ENCODE results near the gene TMX4. TPM values are rescaled to one million over a fixed set of nuclear protein-coding genes. Genes with fewer than 3 reads are reported as not detected.
"Not testable (repeated sequence)": the region's sequence is repeated elsewhere in the genome, so short reads cannot be mapped to it uniquely, and the experiment has no call there.

The TMX4 gene
- total RNA-seq, 4 donors from 2014 or later: 14.2 to 26.8 (median 17.6) TPM

DNA sequence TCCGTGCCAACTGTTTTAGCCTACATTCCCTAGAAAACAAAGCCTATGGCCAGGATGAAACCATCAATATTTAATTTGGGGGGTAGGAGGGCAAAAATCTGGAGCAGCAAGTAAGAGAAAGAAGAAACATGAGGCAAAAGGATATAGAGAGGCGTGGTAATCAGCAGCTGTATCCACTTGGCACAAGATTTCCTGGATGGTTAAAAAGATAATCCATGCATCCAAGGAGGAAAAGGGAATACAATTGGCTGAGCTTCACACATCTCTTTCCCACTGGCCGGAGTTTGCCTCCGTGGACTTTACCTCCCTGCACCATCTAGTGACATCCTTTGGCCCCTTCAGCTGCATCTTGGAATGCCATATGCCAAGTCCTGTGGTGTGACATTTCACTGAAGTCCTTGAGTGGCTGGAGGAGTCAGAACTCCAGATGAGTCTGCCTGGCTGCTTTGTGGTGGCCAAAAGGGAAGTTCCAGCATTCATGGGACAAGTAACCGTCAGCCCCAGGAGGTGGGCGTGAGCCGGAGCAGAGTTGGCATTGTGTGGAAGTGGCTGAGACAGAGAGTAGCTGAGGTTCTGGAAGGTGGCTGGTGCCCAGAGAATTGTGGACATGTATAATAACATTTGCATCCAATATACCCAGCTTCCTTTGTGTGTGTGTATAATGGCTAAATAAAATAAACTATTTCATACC, 13.7 kb upstream of the TMX4 start:
- DNase-seq (ENCODE audit: low spot score in 2 of 2): no peak
- intact Hi-C loops (cut with DNase I; ENCODE audit: low total_unique reads): no loop called here
- no peak overlapping the region for H3K4me3 ChIP-seq (ENCODE audit: low read depth, poor library complexity, severe bottlenecking)
- 77 to 79% methylated on average over 7 of the region's 7 CpGs for WGBS, 2 donors
- no peak for TF ChIP-seq POLR2A (IDR thresholded peaks at IDR 0.05)
- TF ChIP-seq, protein P1, sequence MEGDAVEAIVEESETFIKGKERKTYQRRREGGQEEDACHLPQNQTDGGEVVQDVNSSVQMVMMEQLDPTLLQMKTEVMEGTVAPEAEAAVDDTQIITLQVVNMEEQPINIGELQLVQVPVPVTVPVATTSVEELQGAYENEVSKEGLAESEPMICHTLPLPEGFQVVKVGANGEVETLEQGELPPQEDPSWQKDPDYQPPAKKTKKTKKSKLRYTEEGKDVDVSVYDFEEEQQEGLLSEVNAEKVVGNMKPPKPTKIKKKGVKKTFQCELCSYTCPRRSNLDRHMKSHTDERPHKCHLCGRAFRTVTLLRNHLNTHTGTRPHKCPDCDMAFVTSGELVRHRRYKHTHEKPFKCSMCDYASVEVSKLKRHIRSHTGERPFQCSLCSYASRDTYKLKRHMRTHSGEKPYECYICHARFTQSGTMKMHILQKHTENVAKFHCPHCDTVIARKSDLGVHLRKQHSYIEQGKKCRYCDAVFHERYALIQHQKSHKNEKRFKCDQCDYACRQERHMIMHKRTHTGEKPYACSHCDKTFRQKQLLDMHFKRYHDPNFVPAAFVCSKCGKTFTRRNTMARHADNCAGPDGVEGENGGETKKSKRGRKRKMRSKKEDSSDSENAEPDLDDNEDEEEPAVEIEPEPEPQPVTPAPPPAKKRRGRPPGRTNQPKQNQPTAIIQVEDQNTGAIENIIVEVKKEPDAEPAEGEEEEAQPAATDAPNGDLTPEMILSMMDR (IDR thresholded peaks at IDR 0.05): no peak

- WGBS, 2 donors: 87 to 92% methylated on average over 2 of the region's 2 CpGs
- no peak for DNase-seq (ENCODE audit: low spot score in 2 of 2)
- H3K4me3 ChIP-seq (ENCODE audit: low read depth, poor library complexity, severe bottlenecking): no peak overlapping the region
- TF ChIP-seq, protein P1 (IDR thresholded peaks at IDR 0.05): no peak
- no peak for TF ChIP-seq POLR2A (IDR thresholded peaks at IDR 0.05)
- intact Hi-C loops (cut with DNase I; ENCODE audit: low total_unique reads): no loop called here
Observed at GRCh38 chr20:8032499-8032898, 12.9 kb upstream of the TMX4 start.

GRCh38 chr20:8031539-8031938, 12.0 kb upstream of the TMX4 start:
- H3K4me3 ChIP-seq (ENCODE audit: low read depth, poor library complexity, severe bottlenecking); intact Hi-C loops (cut with DNase I; ENCODE audit: low total_unique reads); DNase-seq (ENCODE audit: low spot score in 2 of 2): not testable (repeated sequence)

GRCh38 chr20:8021541-8022269, 2.1 kb upstream of the TMX4 start:
- intact Hi-C loops (cut with DNase I; ENCODE audit: low total_unique reads): no loop called here
- no peak overlapping the region for H3K4me3 ChIP-seq (ENCODE audit: low read depth, poor library complexity, severe bottlenecking)
- DNase-seq (ENCODE audit: low spot score in 2 of 2): no peak
- no peak for TF ChIP-seq POLR2A (IDR thresholded peaks at IDR 0.05)
- TF ChIP-seq, protein P1 (IDR thresholded peaks at IDR 0.05): no peak
- 87 to 89% methylated on average over 10 of the region's 10 CpGs for WGBS, 2 donors

- intact Hi-C loops (cut with DNase I; ENCODE audit: low total_unique reads): no loop called here
- no peak for DNase-seq (ENCODE audit: low spot score in 2 of 2)
- WGBS, 2 donors: 52 to 55% methylated on average over 3 of the region's 3 CpGs
- H3K4me3 ChIP-seq (ENCODE audit: low read depth, poor library complexity, severe bottlenecking): no peak overlapping the region
- TF ChIP-seq, protein P1 (IDR thresholded peaks at IDR 0.05): no peak
- no peak for TF ChIP-seq POLR2A (IDR thresholded peaks at IDR 0.05)
Observed at GRCh38 chr20:8020314-8021079, 936 bp upstream of the TMX4 start.

DNA sequence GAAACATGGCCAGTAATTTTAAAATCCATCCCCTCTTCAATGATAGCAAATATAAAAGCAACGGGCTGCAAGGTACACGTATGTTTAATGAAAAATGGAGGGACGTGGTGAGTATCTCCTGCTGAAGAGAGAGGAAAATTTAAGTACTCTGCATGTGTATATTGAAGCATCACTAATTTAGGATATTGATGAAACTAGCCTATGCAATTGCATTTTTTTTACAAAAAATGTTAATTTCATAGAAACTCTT, 362 bp upstream of the TMX4 start:
- intact Hi-C loops (cut with DNase I; ENCODE audit: low total_unique reads): no loop called here
- 1% methylated on average over 3 of the region's 3 CpGs for WGBS, 2 donors
- TF ChIP-seq POLR2A (IDR thresholded peaks at IDR 0.05): no peak
- TF ChIP-seq, protein P1 (IDR thresholded peaks at IDR 0.05): no peak
- no peak for DNase-seq (ENCODE audit: low spot score in 2 of 2)
- peak overlapping the region; percentile 79 for H3K4me3 ChIP-seq (ENCODE audit: low read depth, poor library complexity, severe bottlenecking)
